KMS-11 (cell line): ENCODE data around the gene ARHGAP25.

Experiments used
- H2AFZ ChIP-seq: fragments of 200-600 bp; sonication (generic); 2 replicates; pipeline ENCODE4 v1.6.1; 2016; ENCODE audit warnings: antibody characterized with exemption, mixed run types, low read depth
- H3K27ac ChIP-seq: fragments of 200-600 bp; sonication (generic); 2 replicates; pipeline ENCODE4 v1.6.1; 2016; ENCODE audit warnings: mild to moderate bottlenecking, mixed run types
- H3K27me3 ChIP-seq: fragments of 200-600 bp; sonication (generic); 2 replicates; pipeline ENCODE4 v1.6.1; 2017; ENCODE audit warnings: mild to moderate bottlenecking, low read depth, mixed run types, moderate library complexity; ENCODE audit not compliant: insufficient read depth
- H3K36me3 ChIP-seq: fragments of 200-600 bp; sonication (generic); 2 replicates; pipeline ENCODE4 v1.6.1; 2017; ENCODE audit warnings: mild to moderate bottlenecking, mixed run types; ENCODE audit not compliant: insufficient read depth
- H3K4me1 ChIP-seq: fragments of 200-600 bp; sonication (generic); 2 replicates; pipeline ENCODE4 v1.6.1; 2016; ENCODE audit warnings: mild to moderate bottlenecking, low read depth, mixed run types; ENCODE audit not compliant: poor library complexity, severe bottlenecking
- H3K4me2 ChIP-seq: fragments of 200-600 bp; sonication (generic); 2 replicates; pipeline ENCODE4 v1.7.0; 2016; ENCODE audit warnings: mild to moderate bottlenecking, mixed run types
- H3K4me3 ChIP-seq: fragments of 200-600 bp; sonication (generic); IDR thresholded peaks from 2 replicates; pipeline ENCODE4 v1.6.1; 2017; ENCODE audit warnings: low read depth, low read length, mixed read lengths; ENCODE audit not compliant: insufficient read depth
- H3K79me2 ChIP-seq: fragments of 200-600 bp; sonication (generic); 2 replicates; pipeline ENCODE4 v1.6.1; 2016; ENCODE audit warnings: low read depth, mixed run types; ENCODE audit not compliant: insufficient read depth
- H3K9ac ChIP-seq: fragments of 200-600 bp; sonication (generic); 2 replicates; pipeline ENCODE4 v1.6.1; 2016; ENCODE audit warnings: mild to moderate bottlenecking, mixed run types
- H4K20me1 ChIP-seq: fragments of 200-600 bp; sonication (generic); 2 replicates; pipeline ENCODE4 v1.6.1; 2016; ENCODE audit warnings: mild to moderate bottlenecking, mixed run types; ENCODE audit not compliant: insufficient read depth
- TF ChIP-seq, protein P1 (sequence below): fragments of 200-600 bp; sonication (generic); conservative IDR thresholded peaks from 2 replicates; pipeline ENCODE4 v1.6.1; 2017; ENCODE audit warnings: low read depth, mild to moderate bottlenecking, antibody characterized with exemption, low read length, moderate library complexity, mixed read lengths

The ARHGAP25 gene

DNA sequence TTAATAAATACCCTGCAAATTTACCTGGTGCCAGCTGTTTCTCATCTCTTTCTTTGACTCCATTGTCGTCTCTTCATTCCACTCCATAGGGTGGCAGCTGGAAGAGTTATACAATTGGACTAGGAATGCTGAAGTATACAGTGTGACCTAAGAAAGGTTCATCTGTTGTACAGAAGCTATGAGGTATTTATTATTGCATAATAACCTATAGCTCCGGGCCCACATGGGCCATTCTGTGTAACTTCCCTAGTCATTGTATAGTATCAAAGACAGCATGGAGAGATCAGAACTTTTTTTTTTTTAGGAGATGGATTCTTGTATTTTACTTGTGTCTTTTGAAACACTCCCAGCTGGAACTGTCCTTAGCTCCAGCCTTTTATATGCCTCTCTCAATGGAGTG is 110.4 kb downstream of the ARHGAP25 start:
- Histone ChIP-seq H3K27ac (no peak overlapping the region), H3K36me3 (no peaks in the 10 kb centered on the region), H3K27me3 (no peaks in the 10 kb centered on the region), H3K9ac (no peak overlapping the region), H3K4me2 (no peak overlapping the region), H2AFZ (no peak overlapping the region), H3K79me2 (no peaks in the 10 kb centered on the region), H3K4me1 (no peaks in the 10 kb centered on the region), H3K4me3 (no peak overlapping the region), H4K20me1 (no peaks in the 10 kb centered on the region)
- TF ChIP-seq, protein P1, sequence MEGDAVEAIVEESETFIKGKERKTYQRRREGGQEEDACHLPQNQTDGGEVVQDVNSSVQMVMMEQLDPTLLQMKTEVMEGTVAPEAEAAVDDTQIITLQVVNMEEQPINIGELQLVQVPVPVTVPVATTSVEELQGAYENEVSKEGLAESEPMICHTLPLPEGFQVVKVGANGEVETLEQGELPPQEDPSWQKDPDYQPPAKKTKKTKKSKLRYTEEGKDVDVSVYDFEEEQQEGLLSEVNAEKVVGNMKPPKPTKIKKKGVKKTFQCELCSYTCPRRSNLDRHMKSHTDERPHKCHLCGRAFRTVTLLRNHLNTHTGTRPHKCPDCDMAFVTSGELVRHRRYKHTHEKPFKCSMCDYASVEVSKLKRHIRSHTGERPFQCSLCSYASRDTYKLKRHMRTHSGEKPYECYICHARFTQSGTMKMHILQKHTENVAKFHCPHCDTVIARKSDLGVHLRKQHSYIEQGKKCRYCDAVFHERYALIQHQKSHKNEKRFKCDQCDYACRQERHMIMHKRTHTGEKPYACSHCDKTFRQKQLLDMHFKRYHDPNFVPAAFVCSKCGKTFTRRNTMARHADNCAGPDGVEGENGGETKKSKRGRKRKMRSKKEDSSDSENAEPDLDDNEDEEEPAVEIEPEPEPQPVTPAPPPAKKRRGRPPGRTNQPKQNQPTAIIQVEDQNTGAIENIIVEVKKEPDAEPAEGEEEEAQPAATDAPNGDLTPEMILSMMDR = no peak

DNA sequence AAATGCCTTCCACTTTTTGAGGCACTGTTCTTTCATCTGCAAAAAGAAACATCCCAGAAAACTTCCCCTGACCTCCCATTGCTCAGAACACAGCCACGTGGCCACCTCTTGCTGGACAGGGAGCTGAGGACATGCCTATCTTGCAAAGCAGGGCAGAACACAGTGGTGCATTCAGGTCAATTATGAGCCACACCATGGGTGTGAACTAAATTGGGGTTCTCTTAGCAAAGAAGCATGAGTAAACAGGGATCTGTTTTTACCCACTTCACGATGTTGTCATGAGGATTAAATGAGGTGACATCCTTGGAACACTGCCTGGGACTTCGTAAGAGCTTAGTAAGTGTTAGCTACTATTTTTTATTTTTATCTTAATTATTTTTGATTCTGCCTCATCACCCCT is 111.5 kb downstream of the ARHGAP25 start:
- H3K4me1 ChIP-seq = no peaks in the 10 kb centered on the region
- H3K4me3 ChIP-seq = no peak overlapping the region
- H4K20me1 ChIP-seq = no peaks in the 10 kb centered on the region
- no peak overlapping the region for H2AFZ ChIP-seq
- no peak overlapping the region for H3K4me2 ChIP-seq
- TF ChIP-seq, protein P1 = no peak
- H3K9ac ChIP-seq = no peak overlapping the region
- no peaks in the 10 kb centered on the region for H3K79me2 ChIP-seq
- no peak overlapping the region for H3K27ac ChIP-seq
- H3K27me3 ChIP-seq = no peaks in the 10 kb centered on the region
- no peaks in the 10 kb centered on the region for H3K36me3 ChIP-seq

DNA sequence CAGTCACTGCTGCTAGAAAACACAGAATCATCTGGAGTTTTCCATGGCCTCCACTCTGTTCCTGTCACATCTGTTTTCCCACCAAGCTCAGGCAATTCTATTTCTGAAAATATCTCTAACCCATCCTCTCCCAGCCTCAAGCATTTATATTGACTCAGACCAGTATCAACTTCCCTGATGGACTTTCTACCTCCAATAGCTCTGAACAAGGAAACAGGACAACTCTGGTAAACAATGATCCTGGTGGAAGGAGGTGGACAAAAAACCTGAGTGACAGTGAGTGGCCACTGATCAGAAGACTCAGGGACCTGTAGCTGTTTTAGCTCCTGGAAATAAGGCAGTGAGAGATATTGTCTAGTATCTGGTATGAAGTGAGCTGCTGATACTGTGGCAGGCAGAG is 113.1 kb downstream of the ARHGAP25 start:
- Histone ChIP-seq H3K36me3 (no peaks in the 10 kb centered on the region), H3K9ac (no peak overlapping the region), H4K20me1 (no peaks in the 10 kb centered on the region), H3K4me2 (no peak overlapping the region), H2AFZ (no peak overlapping the region), H3K4me3 (no peak overlapping the region), H3K4me1 (no peaks in the 10 kb centered on the region), H3K79me2 (no peaks in the 10 kb centered on the region), H3K27me3 (no peaks in the 10 kb centered on the region), H3K27ac (no peak overlapping the region)
- TF ChIP-seq, protein P1 = no peak

DNA sequence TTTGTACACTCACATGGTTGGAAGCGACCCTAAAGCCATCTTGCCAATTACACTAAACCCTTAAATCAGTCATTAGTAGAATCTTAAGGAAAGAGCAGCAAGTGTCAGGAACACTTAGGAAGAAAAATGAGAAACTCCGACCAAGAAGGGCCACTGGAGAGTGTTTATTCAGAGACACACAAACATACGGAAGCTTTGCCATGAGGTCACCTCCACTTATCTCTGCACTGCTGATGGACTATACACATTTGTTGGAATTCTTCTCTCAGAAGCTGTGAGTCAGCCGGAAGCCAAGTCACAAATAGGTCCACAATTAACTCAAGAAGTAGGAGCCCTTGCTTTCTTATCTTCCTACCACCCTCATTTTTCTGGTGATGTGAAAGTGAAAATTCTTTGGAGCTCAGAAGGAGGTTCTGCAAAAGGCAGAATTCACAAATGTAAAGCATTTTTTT is 115.0 kb downstream of the ARHGAP25 start:
- Histone ChIP-seq H3K36me3 (no peaks in the 10 kb centered on the region), H2AFZ (no peak overlapping the region), H3K4me1 (no peaks in the 10 kb centered on the region), H3K4me2 (no peak overlapping the region), H3K27me3 (no peaks in the 10 kb centered on the region), H3K79me2 (no peaks in the 10 kb centered on the region), H3K4me3 (no peak overlapping the region), H3K9ac (no peak overlapping the region), H4K20me1 (no peaks in the 10 kb centered on the region), H3K27ac (no peak overlapping the region)
- TF ChIP-seq, protein P1 = no peak
